ES-I3 (cell line): ENCODE data around the gene CLDN11.

Source experiments
- H3K36me3 ChIP-seq: 2 replicates; pipeline ENCODE4 v1.6.1; 2013; ENCODE audit warnings: mild to moderate bottlenecking, low read length, control low read depth, moderate library complexity; ENCODE audit not compliant: insufficient read depth
- H3K4me1 ChIP-seq: 2 replicates; pipeline ENCODE4 v1.6.1; 2013; ENCODE audit warnings: mild to moderate bottlenecking, control low read depth, low read length; ENCODE audit not compliant: insufficient read depth
- H3K9ac ChIP-seq: 2 replicates; pipeline ENCODE4 v1.6.1; 2013; ENCODE audit warnings: low read depth, mild to moderate bottlenecking, low read length, moderate library complexity
- H3K9me3 ChIP-seq: 2 replicates; pipeline ENCODE4 v1.6.1; 2013; ENCODE audit warnings: mild to moderate bottlenecking, low read length, moderate library complexity; ENCODE audit not compliant: control insufficient read depth, insufficient read depth

CLDN11 gene

DNA sequence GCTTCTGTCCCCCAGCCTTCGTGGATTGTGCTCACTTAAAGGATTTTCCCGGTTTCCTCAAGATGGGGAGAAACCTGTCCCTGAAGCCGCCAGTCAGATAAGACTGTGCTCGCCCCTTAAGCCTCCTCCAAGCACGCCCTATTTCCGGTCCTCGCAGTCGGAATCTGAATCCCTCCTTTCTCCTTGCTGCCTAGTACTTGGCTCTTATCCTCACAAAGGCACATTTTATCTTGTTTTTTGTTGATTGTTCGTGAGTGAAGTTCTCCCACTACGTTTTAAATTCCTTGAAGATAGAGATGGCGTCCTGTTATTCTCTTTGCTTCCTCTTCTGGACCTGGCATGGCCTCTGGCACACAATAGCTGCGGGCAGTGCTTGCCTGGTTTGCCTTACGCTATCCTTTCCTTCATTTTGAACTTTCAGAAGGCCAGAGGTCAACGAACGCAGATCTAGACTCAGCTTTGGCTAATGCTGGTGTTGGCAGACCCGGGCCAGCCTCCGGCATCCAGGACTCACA, 1.7 kb downstream of the CLDN11 start:
- Histone ChIP-seq H3K9ac (peak overlapping the region; percentile 44; the same call in 1 of the 2 replicates), H3K4me1 (0 out of 2 replicates have a peak, but pooled peaks cover 2% of the 10 kb centered on the region), H3K9me3 (no peaks in the 10 kb centered on the region), H3K36me3 (no peaks in the 10 kb centered on the region)

DNA sequence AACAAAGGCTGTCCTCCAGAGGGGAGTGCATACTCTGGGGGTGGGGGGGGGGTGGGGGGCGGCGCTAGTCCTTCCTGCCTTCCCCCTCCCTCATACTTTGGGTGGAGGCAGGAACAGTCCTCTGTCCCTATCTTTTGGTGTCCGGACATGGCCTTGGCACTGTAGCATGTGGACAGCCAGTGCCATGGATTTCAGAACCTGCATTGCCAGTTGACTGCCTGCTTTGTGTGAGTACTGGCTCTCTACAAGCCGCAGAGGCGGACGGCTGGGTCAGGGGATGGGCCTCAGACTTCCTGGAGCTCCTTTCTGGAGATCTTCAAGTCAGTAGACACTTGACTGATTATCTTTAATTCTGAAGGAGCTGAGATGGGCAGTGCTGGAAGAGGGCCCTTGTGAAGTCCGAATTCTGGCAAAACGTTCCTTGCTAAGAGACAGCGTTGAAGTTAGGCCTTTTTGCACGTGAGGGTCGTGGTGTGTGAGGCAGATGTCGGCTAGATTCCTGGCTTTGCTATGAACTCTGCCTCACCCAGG, 2.5 kb downstream of the CLDN11 start:
- peaks cover 6% of the 10 kb centered on the region; the same call in 1 of the 2 replicates for H3K4me1 ChIP-seq
- no peak overlapping the region for H3K9ac ChIP-seq
- H3K9me3 ChIP-seq = no peaks in the 10 kb centered on the region
- H3K36me3 ChIP-seq = no peaks in the 10 kb centered on the region

DNA sequence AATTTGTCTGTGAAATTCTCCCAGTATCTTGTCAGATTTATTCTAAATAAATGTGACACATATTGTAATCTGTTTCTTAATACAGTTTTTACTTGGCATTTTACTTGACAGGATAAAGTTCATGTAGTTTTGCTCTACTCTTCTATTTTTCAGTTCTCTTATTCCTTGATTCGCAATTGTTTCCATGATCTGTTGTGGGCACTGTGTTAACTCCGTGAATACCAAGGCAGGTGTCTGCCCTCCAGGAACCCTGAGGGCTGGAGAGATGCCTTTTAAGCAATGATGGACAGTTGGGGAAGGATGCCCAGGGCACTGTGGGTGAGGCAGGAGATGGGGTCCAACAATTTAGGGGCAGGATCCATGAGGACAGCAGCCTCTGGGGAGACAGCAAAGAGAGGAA, 3.1 kb downstream of the CLDN11 start:
- no peaks in the 10 kb centered on the region for H3K36me3 ChIP-seq
- H3K9ac ChIP-seq = no peak overlapping the region
- peaks cover 6% of the 10 kb centered on the region; the same call in 1 of the 2 replicates for H3K4me1 ChIP-seq
- H3K9me3 ChIP-seq = no peaks in the 10 kb centered on the region

DNA sequence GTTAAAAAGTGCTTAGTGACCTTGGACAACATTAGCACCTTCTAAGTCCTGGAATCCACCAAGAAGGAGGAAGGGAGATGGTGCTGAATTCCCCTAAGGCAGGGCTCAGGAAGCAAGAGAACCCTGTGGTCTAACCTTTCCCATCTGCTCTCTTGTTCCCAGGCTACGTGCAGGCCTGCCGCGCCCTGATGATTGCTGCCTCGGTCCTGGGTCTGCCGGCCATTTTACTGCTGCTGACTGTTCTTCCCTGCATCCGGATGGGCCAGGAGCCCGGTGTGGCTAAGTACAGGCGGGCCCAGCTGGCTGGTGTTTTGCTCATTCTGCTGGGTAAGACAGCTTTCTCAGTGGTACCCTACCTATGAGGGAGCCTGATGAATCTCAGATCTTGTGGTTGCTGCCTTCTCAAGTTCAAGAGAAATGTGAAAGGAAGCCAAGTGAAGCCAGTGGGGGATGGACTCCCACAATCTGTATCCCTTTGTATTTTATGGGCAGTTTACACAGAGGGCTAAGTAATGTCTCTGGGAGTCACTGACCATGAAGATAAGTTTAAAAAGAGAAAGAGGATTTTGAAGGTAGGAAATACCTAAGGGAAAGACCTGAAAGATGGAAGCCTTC, 4.4 kb downstream of the CLDN11 start:
- Histone ChIP-seq H3K9me3 (no peaks in the 10 kb centered on the region), H3K9ac (no peak overlapping the region), H3K36me3 (no peaks in the 10 kb centered on the region), H3K4me1 (peaks cover 6% of the 10 kb centered on the region; the same call in 1 of the 2 replicates)

DNA sequence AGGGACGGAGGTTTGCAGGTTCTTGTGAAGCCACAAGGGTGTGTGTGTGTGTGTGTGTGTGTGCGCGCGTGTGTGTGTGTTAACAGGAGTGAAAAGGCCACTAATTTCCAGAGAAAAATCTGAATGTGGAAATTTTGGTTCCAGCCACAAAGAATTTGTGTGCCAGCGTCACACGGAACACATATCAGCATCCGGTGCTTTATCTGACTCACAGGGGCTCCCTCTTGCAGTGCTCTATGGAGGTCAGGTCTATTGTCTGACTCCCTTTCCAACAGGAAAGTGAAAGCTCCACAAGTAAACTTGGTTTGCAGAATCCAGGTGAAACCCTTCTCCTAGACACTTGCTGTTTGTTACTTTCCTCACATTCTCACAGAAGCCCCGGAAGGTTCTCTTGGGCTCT, 6.2 kb downstream of the CLDN11 start:
- no peaks in the 10 kb centered on the region for H3K9me3 ChIP-seq
- peaks cover 6% of the 10 kb centered on the region; the same call in 1 of the 2 replicates for H3K4me1 ChIP-seq
- H3K36me3 ChIP-seq = no peaks in the 10 kb centered on the region
- no peak overlapping the region for H3K9ac ChIP-seq

DNA sequence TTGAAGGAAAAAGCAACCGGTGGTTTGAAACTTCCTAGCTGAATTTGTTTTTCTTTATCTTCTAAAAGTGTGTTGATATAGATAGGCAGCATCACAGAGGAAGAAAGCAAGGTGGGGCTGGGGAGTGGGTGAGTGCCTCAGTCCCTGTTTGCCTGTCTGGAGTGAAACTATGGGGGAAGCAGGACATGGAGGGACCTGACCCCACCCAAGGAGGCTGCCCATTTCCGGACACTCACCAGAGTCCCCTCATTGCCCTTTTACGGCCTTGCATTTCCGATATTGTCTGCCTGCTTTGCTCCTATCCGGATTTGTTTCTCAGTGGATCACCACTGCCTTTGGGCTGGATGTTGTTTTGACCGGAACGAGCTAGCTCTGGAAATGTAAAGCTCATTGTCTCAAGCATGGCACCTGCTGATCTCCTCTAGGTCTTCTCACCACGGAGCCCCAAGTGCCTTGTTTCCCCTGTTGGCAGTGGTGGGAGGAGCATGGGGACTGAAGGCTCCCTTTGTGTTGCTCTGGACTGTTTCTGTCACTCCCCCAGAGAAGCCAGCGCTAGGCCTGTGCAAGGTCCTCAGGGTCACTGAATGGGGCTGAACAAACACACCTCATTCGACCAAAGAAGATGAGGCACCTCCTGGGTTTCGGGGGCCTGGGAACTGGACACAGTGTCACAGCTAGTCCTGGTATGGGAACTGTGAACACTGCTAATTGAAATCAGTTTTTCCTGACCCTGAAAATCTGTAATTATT, 7.0 kb downstream of the CLDN11 start:
- Histone ChIP-seq H3K4me1 (peaks cover 6% of the 10 kb centered on the region; the same call in 1 of the 2 replicates), H3K9ac (no peak overlapping the region)

DNA sequence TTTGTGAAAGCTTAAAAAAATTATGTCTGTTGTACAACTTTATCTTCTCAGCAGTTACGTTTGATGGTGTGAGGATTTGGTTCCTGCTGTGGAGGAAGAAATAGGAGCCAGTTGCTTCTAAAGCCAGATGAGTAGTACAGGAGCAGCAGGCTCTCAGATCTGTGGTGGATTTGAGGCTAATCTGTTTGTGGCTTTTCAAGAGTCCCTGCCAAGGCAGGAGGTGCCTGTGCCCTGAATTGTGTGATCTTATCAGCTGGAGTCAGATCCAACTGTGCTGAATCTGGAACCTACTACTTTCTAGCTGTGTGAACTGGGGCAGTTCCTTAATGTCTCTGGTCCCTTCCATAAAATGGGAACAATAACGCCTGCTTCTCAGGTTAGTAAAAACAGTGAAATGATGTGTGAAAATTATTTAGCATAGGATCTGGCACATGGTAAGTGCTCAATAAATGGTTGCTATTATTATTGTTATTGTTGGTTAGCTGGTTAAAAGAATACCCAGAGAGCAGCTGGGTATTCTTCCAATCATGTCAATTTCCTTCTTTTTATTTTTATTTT, 7.7 kb downstream of the CLDN11 start:
- Histone ChIP-seq H3K36me3 (no peaks in the 10 kb centered on the region), H3K4me1 (peaks cover 6% of the 10 kb centered on the region; the same call in 1 of the 2 replicates), H3K9me3 (no peaks in the 10 kb centered on the region), H3K9ac (no peak overlapping the region)

More for the DNA sequence above, 7.0 kb downstream of the CLDN11 start:
- no peaks in the 10 kb centered on the region for H3K9me3 ChIP-seq
- H3K36me3 ChIP-seq = no peaks in the 10 kb centered on the region

DNA sequence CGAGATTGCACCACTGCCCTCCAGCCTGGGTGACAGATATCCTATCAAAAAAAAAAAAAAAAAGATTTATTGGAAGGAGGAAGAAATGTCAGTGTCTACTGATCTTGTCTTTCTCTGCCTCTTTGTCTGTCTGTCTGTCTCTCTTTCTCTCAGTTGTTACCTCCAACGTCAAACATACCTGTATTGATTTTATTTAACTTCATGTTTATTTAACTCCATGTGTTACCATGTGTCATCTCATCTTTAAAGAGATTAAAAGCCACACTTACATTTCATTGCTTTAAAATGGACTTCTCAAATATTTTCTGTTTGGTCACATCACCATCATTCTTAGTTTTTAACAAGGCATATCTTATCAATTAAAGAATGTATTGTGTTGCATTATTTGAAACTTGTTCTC, 9.4 kb downstream of the CLDN11 start:
- Histone ChIP-seq H3K4me1 (peaks cover 6% of the 10 kb centered on the region; the same call in 1 of the 2 replicates), H3K9ac (no peak overlapping the region), H3K36me3 (no peaks in the 10 kb centered on the region), H3K9me3 (no peaks in the 10 kb centered on the region)

DNA sequence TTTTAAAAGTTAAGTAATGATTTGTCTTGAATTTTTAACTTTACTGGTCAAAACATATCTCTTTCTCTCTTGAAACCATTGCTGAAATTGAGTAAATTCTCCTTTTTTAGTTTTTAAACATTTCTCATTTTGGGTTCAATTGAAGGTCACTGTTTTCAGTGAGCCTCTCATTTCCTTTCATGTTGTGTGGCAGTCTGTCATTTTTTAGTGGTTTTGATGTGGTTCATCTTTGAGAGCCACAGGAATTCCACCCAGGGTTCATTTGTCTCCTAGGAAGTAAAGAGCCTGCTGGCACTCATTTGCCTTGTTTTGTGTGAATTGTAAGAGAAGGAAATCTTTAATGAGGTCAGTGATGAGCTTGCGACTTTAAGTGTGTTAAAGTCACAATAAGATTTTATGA, 10.4 kb downstream of the CLDN11 start:
- Histone ChIP-seq H3K4me1 (peaks cover 6% of the 10 kb centered on the region; the same call in 1 of the 2 replicates), H3K9me3 (no peaks in the 10 kb centered on the region), H3K9ac (no peak overlapping the region), H3K36me3 (no peaks in the 10 kb centered on the region)

DNA sequence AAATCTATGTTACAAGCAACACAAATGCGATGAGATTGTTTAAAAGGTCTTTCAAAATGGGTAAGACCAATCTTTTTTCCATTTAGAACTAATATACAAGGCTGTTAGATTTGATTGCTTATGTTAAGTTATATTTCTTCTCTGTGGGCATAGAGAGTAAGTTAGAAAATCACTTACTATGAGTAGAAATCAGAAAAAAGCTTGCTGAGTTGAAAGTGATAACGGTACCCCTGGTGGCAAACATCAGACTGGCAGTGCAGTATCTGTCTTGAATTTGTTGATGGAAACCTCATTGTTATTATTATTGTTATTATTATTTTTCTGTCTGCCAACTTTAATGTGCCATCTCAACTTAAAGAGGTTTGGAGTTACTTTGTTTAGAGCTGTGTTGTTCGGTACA, 12.4 kb downstream of the CLDN11 start:
- H3K9me3 ChIP-seq = no peaks in the 10 kb centered on the region
- no peak overlapping the region for H3K9ac ChIP-seq
- no peaks in the 10 kb centered on the region for H3K36me3 ChIP-seq
- no peaks in the 10 kb centered on the region for H3K4me1 ChIP-seq

DNA sequence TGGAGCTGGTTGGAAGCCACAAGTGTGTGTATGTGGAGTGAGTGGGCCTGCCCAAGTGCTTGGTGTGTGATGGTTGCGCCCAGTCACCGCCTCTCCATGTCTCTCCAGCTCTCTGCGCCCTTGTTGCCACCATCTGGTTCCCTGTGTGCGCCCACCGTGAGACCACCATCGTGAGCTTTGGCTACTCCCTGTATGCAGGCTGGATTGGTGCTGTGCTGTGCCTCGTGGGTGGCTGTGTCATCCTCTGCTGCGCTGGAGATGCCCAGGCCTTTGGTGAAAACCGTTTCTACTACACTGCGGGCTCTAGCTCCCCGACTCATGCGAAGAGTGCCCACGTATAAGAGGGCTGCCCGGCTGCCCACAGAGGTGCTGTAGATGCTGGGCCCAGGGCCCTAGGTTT, 13.7 kb downstream of the CLDN11 start:
- no peaks in the 10 kb centered on the region; the same call in 1 of the 2 replicates for H3K4me1 ChIP-seq
- no peak overlapping the region for H3K9ac ChIP-seq
- no peaks in the 10 kb centered on the region for H3K9me3 ChIP-seq
- no peaks in the 10 kb centered on the region for H3K36me3 ChIP-seq

DNA sequence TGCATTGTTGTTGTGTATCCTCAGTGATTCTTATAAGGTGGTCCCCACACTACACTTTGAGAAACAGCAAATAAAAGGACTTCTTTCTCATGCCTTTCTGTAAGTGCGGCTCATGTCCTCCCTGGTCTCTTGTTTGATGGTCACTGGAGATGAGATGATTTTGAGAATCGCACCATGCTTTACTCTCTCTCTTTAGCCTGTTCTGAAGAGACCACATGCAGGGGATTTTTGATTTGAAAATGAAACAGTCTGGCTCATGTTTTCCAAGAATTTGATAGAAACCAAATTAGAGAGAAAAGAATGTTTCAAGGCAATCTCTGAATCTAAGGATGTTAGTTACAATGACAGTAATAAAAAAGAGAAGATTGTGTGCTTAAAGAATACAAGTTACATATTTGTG, 18.0 kb downstream of the CLDN11 start:
- H3K36me3 ChIP-seq = no peaks in the 10 kb centered on the region
- H3K9me3 ChIP-seq = no peaks in the 10 kb centered on the region
- H3K4me1 ChIP-seq = no peaks in the 10 kb centered on the region; the same call in 1 of the 2 replicates
- no peak overlapping the region for H3K9ac ChIP-seq

DNA sequence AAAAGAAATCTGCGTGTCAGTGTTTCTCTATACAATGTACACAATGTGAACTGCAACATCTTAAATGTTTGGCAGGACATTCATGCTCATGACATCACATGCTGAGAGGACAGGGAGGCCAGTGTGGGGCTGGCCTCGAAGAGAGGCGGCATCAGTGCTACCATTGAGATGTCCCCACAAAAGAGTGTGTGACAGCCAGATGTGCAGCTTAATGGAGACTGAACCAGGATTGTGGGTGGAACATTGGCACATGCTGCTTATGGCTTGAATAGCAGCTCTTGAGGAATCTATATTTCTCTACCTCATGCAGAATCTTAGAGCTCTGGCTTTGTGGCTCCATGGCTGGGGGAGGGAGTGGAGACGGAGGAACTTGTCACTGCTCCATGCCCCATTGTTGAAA, 18.5 kb downstream of the CLDN11 start:
- Histone ChIP-seq H3K36me3 (no peaks in the 10 kb centered on the region), H3K9me3 (no peaks in the 10 kb centered on the region), H3K4me1 (no peaks in the 10 kb centered on the region; the same call in 1 of the 2 replicates), H3K9ac (no peak overlapping the region)

DNA sequence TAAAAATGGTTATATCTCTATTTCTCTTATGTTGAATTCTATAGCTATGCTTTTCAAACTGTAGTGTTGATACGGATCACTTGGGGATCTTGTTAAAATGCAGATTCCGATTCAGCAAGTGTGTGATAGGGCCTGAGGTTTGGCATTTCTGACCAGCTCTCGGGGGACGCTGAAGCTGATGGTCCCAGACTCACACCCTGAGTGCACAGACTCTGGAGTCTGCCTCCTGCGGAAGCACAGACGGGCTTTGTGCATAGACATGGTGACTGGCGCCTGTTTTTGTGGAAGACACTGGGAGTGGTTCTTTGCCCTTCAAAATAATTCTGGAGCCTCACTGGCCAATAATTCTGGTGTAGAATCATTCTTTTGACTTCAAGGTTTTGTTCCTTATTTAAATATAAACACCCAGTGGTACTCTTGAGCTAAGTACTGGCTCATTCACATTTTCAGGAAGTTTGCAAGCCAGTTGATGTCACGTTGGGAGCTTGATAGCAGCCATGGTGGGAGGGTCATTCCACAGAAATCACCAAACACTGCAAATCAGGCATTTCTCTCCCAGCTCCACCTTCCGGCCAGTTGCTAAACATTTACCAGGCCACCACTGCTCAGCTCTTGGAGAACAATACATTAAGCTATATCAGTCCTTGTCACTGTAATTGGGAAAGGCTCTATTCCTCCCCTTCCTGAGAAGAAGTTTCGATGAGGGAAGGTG, 19.2 kb downstream of the CLDN11 start:
- H3K9ac ChIP-seq = no peak overlapping the region
- no peaks in the 10 kb centered on the region; the same call in 1 of the 2 replicates for H3K4me1 ChIP-seq
- H3K36me3 ChIP-seq = no peaks in the 10 kb centered on the region
- no peaks in the 10 kb centered on the region for H3K9me3 ChIP-seq
